Colonic mucosa (tissue), 4 donors: ENCODE results near the gene CMIP. TPM values are rescaled to one million over a fixed set of nuclear protein-coding genes. Genes with fewer than 3 reads are reported as not detected.

Experiments used
- DNase-seq: peaks from one replicate; pipeline ENCODE4 v3.0.0-alpha.2; 2020
- H3K27ac ChIP-seq: fragments of 200-600 bp; one replicate; pipeline ENCODE4 v1.8.0; 2021
- H3K27me3 ChIP-seq: fragments of 200-600 bp; one replicate; pipeline ENCODE4 v1.8.0; 2021
- H3K36me3 ChIP-seq: fragments of 200-600 bp; one replicate; pipeline ENCODE4 v1.8.0; 2021
- H3K4me1 ChIP-seq: fragments of 200-600 bp; one replicate; pipeline ENCODE4 v1.8.0; 2021; ENCODE audit warnings: mild to moderate bottlenecking
- H3K4me3 ChIP-seq: fragments of 200-600 bp; one replicate; pipeline ENCODE4 v1.8.0; 2021
- H3K9ac ChIP-seq, 2 donors: one replicate each; pipeline ENCODE4 v1.7.0; 2013; ENCODE audit warnings: control low read depth in 2 of 2, low read depth in 2 of 2, low read length in 2 of 2
- H3K9me3 ChIP-seq: fragments of 200-600 bp; one replicate; pipeline ENCODE4 v1.8.0; 2021
- intact Hi-C: fragments of 100-400 bp; cut with DNase I; formaldehyde crosslinking; loops from one replicate; pipeline ENCODE4 v1.14.1; 2022
- total RNA-seq, 2 donors: library from RNA; stranded (reverse); fragmentation: NEBNext Ultra II Directional in 1 of 2; extraction: Animal tissue kit (Norgen Biotek cat#: 25700) in 1 of 2; gene quantifications; one replicate each; pipeline ENCODE4 v1.2.1, GENCODE V29; 2021
- TF ChIP-seq, protein P1 (sequence below): fragments of 200-600 bp; IDR thresholded peaks from one replicate; pipeline ENCODE4 v1.8.0; 2022; ENCODE audit warnings: antibody characterized with exemption, mild to moderate bottlenecking
- donor health status: healthy.
- donor health status: DM: no; HTN: no; CAD: no.
- donor health status: DM: no; HTN: no; CAD: no.

The CMIP gene
- total RNA-seq, 2 donors from 2014 or later = 83.4 to 107 TPM

DNA sequence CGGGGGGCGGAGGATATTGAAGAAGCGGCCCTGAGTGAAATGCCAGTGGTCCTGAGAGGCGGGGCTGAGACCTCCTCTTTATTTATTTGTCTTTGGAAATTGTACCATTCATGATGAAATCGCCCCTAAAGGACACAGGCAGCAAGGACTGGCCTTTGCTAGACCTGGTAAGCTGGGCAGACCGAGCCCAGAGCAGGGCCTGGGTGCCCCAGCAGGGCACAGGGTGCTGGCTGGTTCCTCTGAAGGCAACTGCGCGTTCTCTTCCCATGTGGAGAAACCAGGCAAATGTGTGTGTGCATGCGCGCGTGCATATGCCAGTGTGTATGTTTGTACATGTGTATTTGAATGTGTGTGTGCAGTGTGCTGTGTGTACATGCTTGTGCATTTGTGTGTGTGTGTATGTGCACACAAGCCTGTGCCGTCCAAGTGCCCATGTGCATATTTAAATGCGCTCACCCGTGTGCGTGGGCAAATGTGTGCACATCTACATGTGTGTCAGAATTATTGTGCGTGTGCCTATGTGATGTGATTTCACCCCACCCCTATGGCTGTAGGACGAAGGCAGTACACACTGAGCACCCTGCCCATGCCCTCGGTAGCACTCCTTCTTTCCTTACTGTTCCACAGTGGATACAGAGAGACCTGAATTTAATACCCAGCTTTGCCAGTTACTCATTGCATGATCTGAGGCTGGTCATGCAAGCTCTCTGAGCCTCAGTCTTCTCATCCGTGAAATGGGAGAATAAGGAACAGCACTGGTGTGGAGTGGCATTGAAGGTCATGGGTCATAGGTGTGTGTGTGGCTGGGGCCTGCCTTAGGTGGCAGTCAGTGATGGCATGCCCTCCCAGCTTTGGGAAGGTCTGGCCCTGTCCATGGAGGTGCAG, 105.2 kb downstream of the CMIP start:
- Histone ChIP-seq H3K4me1 (peaks cover 7% of the 10 kb centered on the region), H3K27me3 (no peaks in the 10 kb centered on the region), H3K36me3 (no peaks in the 10 kb centered on the region), H3K4me3 (no peak overlapping the region), H3K9me3 (no peaks in the 10 kb centered on the region), H3K9ac (no peak overlapping the region), H3K27ac (no peak overlapping the region)
- TF ChIP-seq, protein P1, sequence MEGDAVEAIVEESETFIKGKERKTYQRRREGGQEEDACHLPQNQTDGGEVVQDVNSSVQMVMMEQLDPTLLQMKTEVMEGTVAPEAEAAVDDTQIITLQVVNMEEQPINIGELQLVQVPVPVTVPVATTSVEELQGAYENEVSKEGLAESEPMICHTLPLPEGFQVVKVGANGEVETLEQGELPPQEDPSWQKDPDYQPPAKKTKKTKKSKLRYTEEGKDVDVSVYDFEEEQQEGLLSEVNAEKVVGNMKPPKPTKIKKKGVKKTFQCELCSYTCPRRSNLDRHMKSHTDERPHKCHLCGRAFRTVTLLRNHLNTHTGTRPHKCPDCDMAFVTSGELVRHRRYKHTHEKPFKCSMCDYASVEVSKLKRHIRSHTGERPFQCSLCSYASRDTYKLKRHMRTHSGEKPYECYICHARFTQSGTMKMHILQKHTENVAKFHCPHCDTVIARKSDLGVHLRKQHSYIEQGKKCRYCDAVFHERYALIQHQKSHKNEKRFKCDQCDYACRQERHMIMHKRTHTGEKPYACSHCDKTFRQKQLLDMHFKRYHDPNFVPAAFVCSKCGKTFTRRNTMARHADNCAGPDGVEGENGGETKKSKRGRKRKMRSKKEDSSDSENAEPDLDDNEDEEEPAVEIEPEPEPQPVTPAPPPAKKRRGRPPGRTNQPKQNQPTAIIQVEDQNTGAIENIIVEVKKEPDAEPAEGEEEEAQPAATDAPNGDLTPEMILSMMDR = no peak
- DNase-seq = no peak
- intact Hi-C loops = loop anchor here (10.0 kb wide), 1 partner anchor 95 kb away; no protein-coding TSS in a partner anchor

DNA sequence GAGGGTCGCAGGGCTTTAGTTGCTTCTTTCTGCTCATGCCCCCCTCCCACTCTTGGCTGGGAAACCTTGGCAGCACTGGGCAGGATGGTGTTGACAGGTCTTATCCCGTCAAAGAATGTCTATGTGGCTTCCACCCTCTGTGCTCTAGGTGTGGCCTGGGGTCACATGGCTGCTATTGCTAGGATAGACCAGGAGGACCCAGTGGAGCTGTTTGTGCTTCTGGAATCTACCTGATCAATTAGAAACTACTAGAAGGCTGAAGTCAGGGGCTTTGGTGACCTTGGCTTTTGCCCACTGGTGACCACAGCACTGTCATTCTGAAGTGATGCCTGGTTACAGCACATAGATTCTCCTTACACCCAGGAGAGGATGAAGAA, 105.8 kb downstream of the CMIP start:
- TF ChIP-seq, protein P1 = no peak
- Histone ChIP-seq H3K9me3 (no peaks in the 10 kb centered on the region), H3K4me3 (no peak overlapping the region), H3K9ac (no peak overlapping the region), H3K36me3 (no peaks in the 10 kb centered on the region), H3K4me1 (peaks cover 7% of the 10 kb centered on the region), H3K27ac (no peak overlapping the region), H3K27me3 (no peaks in the 10 kb centered on the region)
- intact Hi-C loops = loop anchor here (10.0 kb wide), 1 partner anchor 96 kb away; no protein-coding TSS in a partner anchor
- DNase-seq = no peak

DNA sequence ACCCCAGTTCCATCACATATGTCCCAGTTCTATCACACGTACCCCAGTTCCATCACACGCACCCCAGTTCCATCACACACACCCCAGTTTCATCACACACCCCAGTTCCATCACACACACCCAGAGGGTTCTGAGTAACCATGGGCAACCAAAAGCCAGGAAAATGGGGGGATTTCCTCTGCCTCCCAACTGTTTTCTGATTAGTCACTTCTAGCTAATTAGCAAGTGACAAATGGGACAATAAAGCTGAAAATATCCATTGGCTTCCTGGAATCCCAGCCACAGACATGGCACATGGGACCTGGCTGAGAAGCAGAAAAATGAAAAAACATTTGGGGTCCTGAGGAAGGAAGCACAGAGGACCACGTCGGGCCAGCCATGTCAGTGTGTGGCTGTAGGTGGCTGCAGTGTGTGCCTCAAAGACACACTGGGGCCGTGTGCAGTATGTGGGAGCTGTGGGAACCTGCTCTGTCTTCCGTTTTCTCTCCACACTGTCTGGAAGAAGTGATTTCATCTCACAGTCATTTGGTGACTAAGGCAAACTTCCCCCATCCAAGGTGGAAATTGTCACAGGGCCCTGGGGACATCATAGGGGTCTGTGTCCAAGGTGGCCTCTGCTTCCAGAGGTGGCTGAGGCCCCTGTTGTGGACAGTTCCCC, 106.7 kb downstream of the CMIP start:
- no peaks in the 10 kb centered on the region for H3K9me3 ChIP-seq
- H3K36me3 ChIP-seq = no peaks in the 10 kb centered on the region
- H3K4me3 ChIP-seq = no peak overlapping the region
- H3K27ac ChIP-seq = no peak overlapping the region
- TF ChIP-seq, protein P1 = no peak
- intact Hi-C loops = loop anchor here (10.0 kb wide), 1 partner anchor 96 kb away; no protein-coding TSS in a partner anchor
- no peak for DNase-seq
- H3K27me3 ChIP-seq = no peaks in the 10 kb centered on the region
- no peak overlapping the region for H3K9ac ChIP-seq
- H3K4me1 ChIP-seq = peaks cover 7% of the 10 kb centered on the region

DNA sequence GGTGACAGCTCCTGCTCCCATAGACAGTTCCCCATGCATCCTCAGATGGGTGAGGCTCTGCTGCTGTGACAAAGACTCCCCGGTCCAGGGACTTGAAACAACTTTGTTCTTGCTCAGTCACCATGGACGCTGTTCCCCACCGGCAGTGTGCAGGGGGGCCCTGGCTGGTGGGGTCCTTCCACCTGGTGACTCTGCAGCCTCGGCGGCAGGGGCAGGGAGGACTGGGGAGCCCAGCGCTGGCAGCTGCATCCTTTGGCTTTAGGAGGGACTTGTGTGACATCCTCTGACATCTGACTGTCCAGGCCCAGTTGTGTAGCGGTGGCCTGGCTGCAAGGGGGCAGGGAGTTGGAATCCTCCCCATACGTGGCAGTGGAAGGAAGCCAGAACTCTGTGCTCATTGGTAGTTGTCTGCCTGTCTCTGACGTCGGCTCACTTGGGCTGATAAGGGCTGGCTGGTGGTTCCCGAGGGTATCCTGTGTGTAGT, 107.3 kb downstream of the CMIP start:
- Histone ChIP-seq H3K9me3 (no peaks in the 10 kb centered on the region), H3K4me1 (peaks cover 7% of the 10 kb centered on the region), H3K27ac (no peak overlapping the region), H3K36me3 (no peaks in the 10 kb centered on the region), H3K4me3 (no peak overlapping the region), H3K9ac (no peak overlapping the region), H3K27me3 (no peaks in the 10 kb centered on the region)
- intact Hi-C loops = loop anchor here (10.0 kb wide), 1 partner anchor 97 kb away; no protein-coding TSS in a partner anchor
- DNase-seq = no peak
- TF ChIP-seq, protein P1 = no peak

DNA sequence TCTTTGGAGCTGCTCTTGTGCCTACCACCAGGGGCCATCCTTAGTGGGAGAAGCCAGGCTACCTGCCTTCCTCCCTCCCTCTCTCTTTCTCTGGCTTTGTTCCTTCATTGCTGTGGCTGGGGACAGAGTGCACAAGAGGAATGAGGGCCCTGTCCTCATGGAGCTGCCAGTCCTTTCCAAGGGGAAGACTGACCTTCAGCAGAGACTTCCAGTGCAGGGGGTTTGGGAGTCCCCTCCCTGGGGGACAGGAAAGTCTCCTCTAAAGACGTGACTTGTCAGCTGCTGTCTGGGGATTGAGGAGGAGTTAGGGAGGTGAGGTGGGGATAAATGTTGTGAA, 108.1 kb downstream of the CMIP start:
- Histone ChIP-seq H3K9ac (no peak overlapping the region), H3K4me3 (no peak overlapping the region), H3K9me3 (no peaks in the 10 kb centered on the region), H3K4me1 (peaks cover 7% of the 10 kb centered on the region), H3K27ac (peak overlapping the region; percentile 14), H3K27me3 (no peaks in the 10 kb centered on the region), H3K36me3 (no peaks in the 10 kb centered on the region)
- TF ChIP-seq, protein P1 = no peak
- DNase-seq = no peak
- intact Hi-C loops = loop anchor here (10.0 kb wide), 1 partner anchor 98 kb away; no protein-coding TSS in a partner anchor
